ENCODE results near the gene SMPD2.
A peak's percentile ranks its signal among the peaks of the same experiment; 100 is the strongest.

SMPD2 gene

DNA sequence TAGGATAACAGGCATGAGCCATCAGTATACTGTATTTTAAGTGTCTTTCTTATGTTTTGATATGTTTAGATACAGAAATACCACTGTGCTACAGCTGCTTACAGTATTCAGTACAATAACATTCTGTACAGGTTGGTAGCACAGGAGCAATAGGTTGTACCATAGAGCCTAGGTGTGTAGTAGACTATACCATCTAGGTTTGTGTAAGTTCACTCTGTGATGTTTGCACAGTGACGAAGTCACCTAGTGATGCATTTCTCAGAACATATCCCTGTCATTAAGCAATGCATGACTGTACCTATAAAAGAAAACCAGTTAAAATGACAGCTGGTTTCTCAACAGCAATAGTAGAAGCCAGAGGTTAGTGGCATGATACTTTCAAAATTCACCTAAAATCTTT is 45.5 kb downstream of the SMPD2 start:
- TF ChIP-seq, protein P1, sequence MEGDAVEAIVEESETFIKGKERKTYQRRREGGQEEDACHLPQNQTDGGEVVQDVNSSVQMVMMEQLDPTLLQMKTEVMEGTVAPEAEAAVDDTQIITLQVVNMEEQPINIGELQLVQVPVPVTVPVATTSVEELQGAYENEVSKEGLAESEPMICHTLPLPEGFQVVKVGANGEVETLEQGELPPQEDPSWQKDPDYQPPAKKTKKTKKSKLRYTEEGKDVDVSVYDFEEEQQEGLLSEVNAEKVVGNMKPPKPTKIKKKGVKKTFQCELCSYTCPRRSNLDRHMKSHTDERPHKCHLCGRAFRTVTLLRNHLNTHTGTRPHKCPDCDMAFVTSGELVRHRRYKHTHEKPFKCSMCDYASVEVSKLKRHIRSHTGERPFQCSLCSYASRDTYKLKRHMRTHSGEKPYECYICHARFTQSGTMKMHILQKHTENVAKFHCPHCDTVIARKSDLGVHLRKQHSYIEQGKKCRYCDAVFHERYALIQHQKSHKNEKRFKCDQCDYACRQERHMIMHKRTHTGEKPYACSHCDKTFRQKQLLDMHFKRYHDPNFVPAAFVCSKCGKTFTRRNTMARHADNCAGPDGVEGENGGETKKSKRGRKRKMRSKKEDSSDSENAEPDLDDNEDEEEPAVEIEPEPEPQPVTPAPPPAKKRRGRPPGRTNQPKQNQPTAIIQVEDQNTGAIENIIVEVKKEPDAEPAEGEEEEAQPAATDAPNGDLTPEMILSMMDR (IDR thresholded peaks at IDR 0.05; ENCODE audit: insufficient read depth, missing control alignments), result no peak
- DNase-seq (ENCODE audit: insufficient read length, low spot score), result no peak
- FAIRE-seq, result no peak

DNA sequence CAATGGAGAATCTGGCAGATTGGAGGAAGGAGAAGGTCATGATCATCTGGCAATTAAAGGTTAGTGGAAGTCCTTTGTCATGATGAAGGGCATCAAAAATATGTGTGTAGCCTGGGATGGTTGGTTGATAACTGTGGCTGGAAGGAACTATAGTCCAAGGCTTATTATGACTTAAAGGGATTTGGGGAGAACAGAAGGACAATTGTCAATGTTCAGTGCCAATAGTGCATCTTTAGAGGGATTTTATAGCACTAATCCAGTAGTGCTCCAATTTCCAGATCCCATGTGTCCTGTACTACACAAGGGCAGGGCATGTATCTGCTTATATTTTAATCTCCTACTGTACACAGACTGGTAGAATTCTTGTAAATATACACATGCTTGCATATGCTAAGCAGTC is 47.5 kb downstream of the SMPD2 start:
- DNase-seq (ENCODE audit: insufficient read length, low spot score) (peak; percentile 34), FAIRE-seq (peak; percentile 32)
- TF ChIP-seq, protein P1 (IDR thresholded peaks at IDR 0.05; ENCODE audit: insufficient read depth, missing control alignments), result no peak

DNA sequence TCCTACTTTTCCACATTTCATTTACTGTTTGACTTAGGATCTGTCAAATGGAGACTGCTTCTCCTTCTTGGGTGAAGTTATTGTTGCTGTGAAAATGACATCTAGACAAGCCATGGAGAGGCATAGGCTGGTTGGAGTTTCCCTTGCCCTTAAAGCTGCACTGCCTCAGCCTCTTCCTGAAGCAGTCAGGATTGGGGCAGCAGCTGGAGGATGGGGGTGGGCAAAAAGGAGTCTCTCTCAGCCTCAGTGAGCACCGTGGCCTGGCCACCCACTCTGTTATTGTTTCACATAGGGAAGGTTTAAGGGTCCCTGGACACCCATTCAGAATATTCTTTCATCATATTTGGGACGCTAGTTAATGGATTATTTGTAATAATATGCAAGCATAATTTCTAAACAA is 50.2 kb downstream of the SMPD2 start:
- DNase-seq (ENCODE audit: insufficient read length, low spot score), result no peak
- TF ChIP-seq, protein P1 (IDR thresholded peaks at IDR 0.05; ENCODE audit: insufficient read depth, missing control alignments), result no peak
- no peak for FAIRE-seq

DNA sequence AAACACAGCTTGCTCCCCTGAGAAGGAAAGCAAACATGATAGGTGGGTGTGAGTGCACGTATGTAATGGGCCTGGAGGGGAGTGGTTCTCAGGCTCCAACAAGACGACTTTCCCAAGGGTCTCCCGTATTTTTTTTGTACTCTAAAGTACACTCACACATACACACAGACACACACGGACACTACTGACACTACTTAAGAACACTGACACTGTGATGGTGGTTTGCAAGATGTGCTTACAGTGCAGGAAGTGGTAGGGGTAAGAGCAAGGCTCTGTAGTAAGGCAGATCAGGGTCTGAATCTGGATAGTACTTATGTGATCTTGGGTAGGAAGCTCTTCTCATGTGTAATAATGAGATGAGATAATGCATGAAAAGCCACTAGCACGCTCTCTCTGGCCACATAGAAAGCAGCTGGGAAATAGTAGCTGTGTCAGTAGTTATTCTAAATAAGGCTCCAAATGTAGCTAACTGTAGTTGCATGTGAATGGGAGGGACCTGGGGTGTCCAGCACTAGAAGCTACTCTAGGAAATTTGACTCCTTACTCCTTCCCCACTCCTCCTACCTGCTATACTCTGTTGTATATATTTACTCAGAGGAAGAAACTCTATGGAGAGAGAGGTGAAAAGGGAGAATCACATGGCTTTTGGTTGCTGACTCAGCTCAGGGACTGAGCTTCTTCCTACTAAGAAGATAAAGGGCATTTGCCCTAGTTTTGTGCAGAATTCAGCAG is 50.8 kb downstream of the SMPD2 start:
- DNase-seq (ENCODE audit: insufficient read length, low spot score) (no peak), FAIRE-seq (no peak)
- TF ChIP-seq, protein P1 (IDR thresholded peaks at IDR 0.05; ENCODE audit: insufficient read depth, missing control alignments), result no peak

All from D721Med (cell line).